Sigmoid colon (tissue), 7 donors: ENCODE data around the gene SPATA33. TPM values are rescaled to one million over a fixed set of nuclear protein-coding genes. Genes with fewer than 3 reads are reported as not detected.

ENCODE experiments used
- DNase-seq: peaks from one replicate; pipeline ENCODE4 v3.0.0-alpha.2; 2019
- H3K27ac ChIP-seq, 4 donors: fragments of 200-600 bp; sonication (generic); one replicate each; pipeline ENCODE4 v1.5.1; 2016 to 2019; ENCODE audit warnings: mild to moderate bottlenecking in 1 of 4
- H3K27me3 ChIP-seq, 3 donors: fragments of 200-600 bp; sonication (generic); one replicate each; pipeline ENCODE4 v1.5.1; 2019; ENCODE audit warnings: mild to moderate bottlenecking in 1 of 3
- H3K36me3 ChIP-seq, 4 donors: fragments of 200-600 bp; sonication (generic); one replicate each; pipeline ENCODE4 v1.5.1; 2016 to 2019
- H3K4me1 ChIP-seq, 4 donors: fragments of 200-600 bp; sonication (generic); one replicate each; pipeline ENCODE4 v1.5.1; 2017 to 2019
- H3K4me3 ChIP-seq, 4 donors: fragments of 200-600 bp; sonication (generic); one replicate each; pipeline ENCODE4 v1.5.1; 2017 to 2019; ENCODE audit warnings: mild to moderate bottlenecking in 2 of 4, moderate library complexity in 1 of 4
- H3K9me3 ChIP-seq, 4 donors: fragments of 200-600 bp in 3 of 4; sonication (generic) in 3 of 4; one replicate each; pipeline versions ENCODE4 v1.5.1 to v1.6.1; 2013 to 2019
- CTCF ChIP-seq, 4 experiments: fragments of 450-650 bp in 3 of 4; fragments of 200-600 bp in 1 of 4; IDR thresholded peaks; one replicate each; pipeline ENCODE4 v1.5.1; 2016 to 2019; ENCODE audit warnings: antibody characterized with exemption in 4 of 4, mild to moderate bottlenecking in 3 of 4, moderate library complexity in 2 of 4
- EP300 ChIP-seq, 4 donors: sonication (generic); formaldehyde crosslinking; IDR thresholded peaks; one replicate each; pipeline ENCODE4 v1.6.1; 2017; ENCODE audit warnings: antibody characterized with exemption in 4 of 4
- POLR2A ChIP-seq, 2 donors: fragments of 450-650 bp; IDR thresholded peaks; one replicate each; pipeline ENCODE4 v1.6.1; 2016; ENCODE audit warnings: antibody characterized with exemption in 2 of 2, mild to moderate bottlenecking in 2 of 2, moderate library complexity in 2 of 2
- POLR2AphosphoS5 ChIP-seq, 4 donors: sonication (generic); formaldehyde crosslinking; IDR thresholded peaks; one replicate each; pipeline ENCODE4 v1.6.1; 2017; ENCODE audit warnings: antibody characterized with exemption in 4 of 4
- WGBS, 2 donors: extraction: QIAGEN DNeasy Blood & Tissue Kit; methylation state at CpG; one replicate each; pipeline ENCODE4 v1.1.7; 2013; 5-methylcytosine and 5-hydroxymethylcytosine counted together
- intact Hi-C: fragments of 100-400 bp; cut with DNase I; formaldehyde crosslinking; loops from one replicate; pipeline ENCODE4 v1.15.1; 2023
- polyA plus RNA-seq, 3 donors: library from polyadenylated mRNA; stranded (reverse); fragments of 200-250 nt; gene quantifications; one replicate each; pipeline ENCODE4 v1.2.3, GENCODE V29; 2013
- total RNA-seq, 4 donors: library from RNA; depleted of rRNA; stranded (reverse); fragments of >200 nt; gene quantifications; one replicate each; pipeline ENCODE4 v1.1.0, GENCODE V29; 2016
- donor health status: healthy with polysubstance abuse.
- donor health status: Bipolar disorder and iron deficiency.
- donor health status: healthy.

Gene SPATA33
- total RNA-seq = 1 to 10 TPM; 1.4 to 7.7 (median 5.9) TPM
- 1 to 10 TPM; 2.1 to 6.3 (median 4.2) TPM for polyA plus RNA-seq

GRCh38 chr16:89657442-89658220 lies at the start of gene SPATA33, which contains the start of gene CHMP1A:
TSS of gene SPATA33 (plus strand) at chr16:89657836. CDS start at chr16:89657912, 76 bp downstream.
TSS of gene CHMP1A (minus strand) at chr16:89657708. CDS start at chr16:89657588, 120 bp downstream.
- H3K4me1 ChIP-seq = peaks cover 0 to 28% (median 23%) of the 10 kb centered on the region in 4 donors
- H3K36me3 ChIP-seq = peaks cover 0 to 16% (median 0%) of the 10 kb centered on the region in 4 donors
- intact Hi-C loops = loop anchor here (2.0 to 5.0 kb wide), 2 partner anchors 65 to 97 kb away; partner anchors contain the start of genes RPL13, VPS9D1 and ZNF276
- peak within 1 kb of the TSS; percentile 83 to 86 (median 84) for H3K27ac ChIP-seq
- WGBS, 2 donors = 0 to 1% methylated on average over 99 of the region's 99 CpGs
- TF ChIP-seq POLR2AphosphoS5 (IDR thresholded peaks at IDR 0.05) = peak; percentile 72 to 92 (median 84)
- TF ChIP-seq EP300 (IDR thresholded peaks at IDR 0.05) = no peak
- peak; percentile 23 to 25 for TF ChIP-seq POLR2A (IDR thresholded peaks at IDR 0.05)
- TF ChIP-seq CTCF (IDR thresholded peaks at IDR 0.05) = no peak
- peak within 1 kb of the TSS; percentile 93 to 99 (median 97) for H3K4me3 ChIP-seq
- no peaks in the 10 kb centered on the region for H3K27me3 ChIP-seq
- no peaks in the 10 kb centered on the region for H3K9me3 ChIP-seq
- DNase-seq = peak; percentile 94

DNA sequence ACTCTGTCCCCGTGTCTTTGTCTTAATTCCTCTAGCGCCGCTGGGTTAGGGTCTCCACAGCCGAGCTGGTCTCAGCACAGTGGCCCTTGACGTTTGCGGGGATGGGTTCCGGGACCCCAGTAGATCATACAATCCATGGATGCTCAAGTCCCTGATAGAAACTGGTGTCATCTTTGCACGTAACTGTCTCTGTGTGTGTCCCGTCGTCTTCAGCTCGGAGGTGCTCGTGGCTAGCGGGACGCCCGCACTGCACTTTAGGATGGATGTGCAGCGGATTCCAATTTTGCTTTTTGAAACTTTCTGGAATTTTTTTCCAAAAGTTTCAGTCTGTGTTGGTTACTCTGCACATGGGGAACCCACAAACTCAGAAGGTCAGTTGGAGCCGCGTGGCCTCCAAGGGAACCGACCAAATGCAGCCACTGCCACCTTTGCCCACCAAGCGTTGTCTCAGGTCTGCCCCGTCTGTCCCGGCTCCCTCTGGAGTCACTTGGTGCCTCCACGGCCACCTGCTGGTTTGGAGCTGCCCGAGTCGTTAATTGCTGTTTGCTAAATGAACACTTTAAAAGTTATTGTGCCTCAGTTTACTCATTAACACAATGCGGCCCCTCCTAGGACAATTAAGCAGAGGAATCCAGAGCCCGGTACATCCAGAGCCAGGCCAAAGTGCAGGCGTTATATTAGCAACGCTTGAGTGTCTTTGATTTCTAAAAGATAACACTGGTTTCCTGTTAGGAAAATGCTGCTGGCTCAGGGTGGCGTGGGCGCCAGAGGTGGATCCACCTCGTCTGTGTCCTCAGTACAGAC lies 49.5 kb upstream of the SPATA33 start:
- no peak for TF ChIP-seq POLR2AphosphoS5 (IDR thresholded peaks at IDR 0.05)
- TF ChIP-seq EP300 (IDR thresholded peaks at IDR 0.05) = no peak
- no peak for TF ChIP-seq POLR2A (IDR thresholded peaks at IDR 0.05)
- no peak for TF ChIP-seq CTCF (IDR thresholded peaks at IDR 0.05)
- H3K27ac ChIP-seq = no peak overlapping the region
- H3K9me3 ChIP-seq = no peaks in the 10 kb centered on the region
- peaks cover 0 to 34% (median 15%) of the 10 kb centered on the region in 3 donors for H3K27me3 ChIP-seq
- no peaks in the 10 kb centered on the region for H3K36me3 ChIP-seq
- no peaks in the 10 kb centered on the region for H3K4me1 ChIP-seq
- intact Hi-C loops = no loop called here
- DNase-seq = no peak
- no peak overlapping the region for H3K4me3 ChIP-seq
- 38 to 75% methylated on average over 32 of the region's 32 CpGs for WGBS, 2 donors

- H3K27me3 ChIP-seq = peaks cover 1 to 35% (median 11%) of the 10 kb centered on the region in 3 donors
- 11 to 64% methylated on average over 1 of the region's 1 CpG for WGBS, 2 donors
- H3K9me3 ChIP-seq = no peaks in the 10 kb centered on the region
- H3K27ac ChIP-seq = no peak overlapping the region
- H3K36me3 ChIP-seq = no peaks in the 10 kb centered on the region
- TF ChIP-seq EP300 (IDR thresholded peaks at IDR 0.05) (no peak), POLR2AphosphoS5 (IDR thresholded peaks at IDR 0.05) (no peak), POLR2A (IDR thresholded peaks at IDR 0.05) (no peak), CTCF (IDR thresholded peaks at IDR 0.05) (no peak)
- no peak for DNase-seq
- intact Hi-C loops = no loop called here
- no peak overlapping the region for H3K4me3 ChIP-seq
- no peaks in the 10 kb centered on the region for H3K4me1 ChIP-seq
Observed at GRCh38 chr16:89610108-89610453, 47.6 kb upstream of the SPATA33 start.

DNA sequence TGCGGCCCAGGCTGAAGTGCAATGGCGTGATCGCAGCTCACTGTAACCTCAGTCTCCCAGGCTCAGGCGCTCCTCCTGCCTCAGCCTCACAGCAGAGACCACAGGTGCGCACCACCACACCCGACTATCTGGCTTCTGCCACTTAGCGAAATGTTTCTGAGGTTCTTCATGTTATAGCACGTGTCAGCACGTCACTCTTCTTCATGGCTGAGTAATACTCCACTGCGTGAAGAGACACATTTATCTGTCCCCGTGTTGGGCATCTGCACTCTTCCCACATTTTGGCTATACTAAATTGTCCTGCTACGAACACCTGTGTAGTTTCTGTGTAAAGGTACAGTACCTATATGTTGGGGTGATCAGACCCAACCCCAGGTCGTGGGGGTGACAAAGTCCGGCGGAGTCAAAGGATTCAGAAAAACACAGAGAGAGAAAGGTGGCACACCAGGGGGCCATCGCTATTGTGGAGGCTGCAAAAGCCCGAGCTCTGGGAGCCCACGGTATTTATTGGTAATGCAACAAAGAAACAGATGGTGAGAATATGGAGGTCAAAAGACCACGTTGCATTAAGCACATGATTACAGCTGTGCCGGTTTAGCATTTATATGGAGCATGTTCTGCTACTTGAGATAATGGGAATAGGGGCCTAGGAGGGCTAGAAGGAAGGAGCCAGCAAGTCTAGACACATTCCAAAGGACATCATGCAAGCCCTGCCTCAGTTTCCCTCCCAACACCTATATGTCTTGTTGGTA lies 45.0 kb upstream of the SPATA33 start:
- Histone ChIP-seq H3K4me1 (no peaks in the 10 kb centered on the region), H3K36me3 (no peaks in the 10 kb centered on the region), H3K27ac (no peak overlapping the region), H3K4me3 (no peak overlapping the region), H3K27me3 (peaks cover 5 to 54% (median 7%) of the 10 kb centered on the region in 3 donors), H3K9me3 (no peaks in the 10 kb centered on the region)
- TF ChIP-seq EP300 (IDR thresholded peaks at IDR 0.05) (no peak), CTCF (IDR thresholded peaks at IDR 0.05) (no peak), POLR2A (IDR thresholded peaks at IDR 0.05) (no peak), POLR2AphosphoS5 (IDR thresholded peaks at IDR 0.05) (no peak)
- intact Hi-C loops = no loop called here
- no peak for DNase-seq
- 78 to 86% methylated on average over 20 of the region's 20 CpGs for WGBS, 2 donors
